NCI-H1417 treated with DMSO at 0.1 percent for 48 hours (cell line): ENCODE data around the gene PDE6B.
"Not testable (repeated sequence)": the region's sequence is repeated elsewhere in the genome, so short reads cannot be mapped to it uniquely, and the experiment has no call there.

Experiments
- DNase-seq: peaks from one replicate; lab custom pipeline; 2025; lab: John Stamatoyannopoulos, UW

The PDE6B gene

DNA sequence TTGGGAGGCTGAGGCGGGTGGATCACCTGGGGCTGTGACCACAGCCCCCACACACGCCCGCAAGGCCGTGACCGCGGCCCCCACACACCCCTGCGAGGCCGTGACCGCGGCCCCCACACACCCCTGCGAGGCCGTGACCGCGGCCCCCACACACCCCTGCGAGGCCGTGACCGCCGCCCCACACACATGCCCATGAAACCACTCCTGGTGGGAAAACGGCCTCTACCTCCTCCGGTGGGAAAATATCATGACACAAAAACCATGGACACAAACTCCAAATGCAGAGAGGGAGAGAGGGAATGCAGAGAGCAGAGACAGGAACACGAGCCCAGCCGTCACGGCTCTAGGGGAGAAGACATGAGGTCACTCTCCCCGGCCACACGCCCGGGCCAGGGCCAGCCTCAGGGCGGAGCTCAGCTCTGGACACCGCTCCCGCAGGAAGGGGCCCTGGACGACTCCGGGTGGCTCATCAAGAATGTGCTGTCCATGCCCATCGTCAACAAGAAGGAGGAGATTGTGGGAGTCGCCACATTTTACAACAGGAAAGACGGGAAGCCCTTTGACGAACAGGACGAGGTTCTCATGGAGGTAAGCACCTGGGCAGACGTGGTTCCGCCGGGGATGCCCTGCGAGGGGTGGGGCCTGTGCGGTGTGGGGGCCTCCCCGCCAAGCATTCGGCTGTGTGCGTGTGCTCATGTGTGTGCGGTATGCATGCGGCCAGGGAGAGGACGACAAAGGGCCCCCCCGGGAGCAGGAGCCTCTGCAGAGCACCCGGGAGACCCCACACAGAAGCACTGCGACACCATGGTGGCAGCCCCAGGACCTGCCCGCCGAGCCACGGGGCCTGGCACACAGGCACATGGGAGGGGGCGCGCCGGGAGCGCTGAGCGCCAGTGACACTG, 31.3 kb downstream of the PDE6B start:
- no peak for DNase-seq

- no peak for DNase-seq
These were observed 32.0 kb downstream of the PDE6B start for GRCh38 chr4:657338-657833.

DNA sequence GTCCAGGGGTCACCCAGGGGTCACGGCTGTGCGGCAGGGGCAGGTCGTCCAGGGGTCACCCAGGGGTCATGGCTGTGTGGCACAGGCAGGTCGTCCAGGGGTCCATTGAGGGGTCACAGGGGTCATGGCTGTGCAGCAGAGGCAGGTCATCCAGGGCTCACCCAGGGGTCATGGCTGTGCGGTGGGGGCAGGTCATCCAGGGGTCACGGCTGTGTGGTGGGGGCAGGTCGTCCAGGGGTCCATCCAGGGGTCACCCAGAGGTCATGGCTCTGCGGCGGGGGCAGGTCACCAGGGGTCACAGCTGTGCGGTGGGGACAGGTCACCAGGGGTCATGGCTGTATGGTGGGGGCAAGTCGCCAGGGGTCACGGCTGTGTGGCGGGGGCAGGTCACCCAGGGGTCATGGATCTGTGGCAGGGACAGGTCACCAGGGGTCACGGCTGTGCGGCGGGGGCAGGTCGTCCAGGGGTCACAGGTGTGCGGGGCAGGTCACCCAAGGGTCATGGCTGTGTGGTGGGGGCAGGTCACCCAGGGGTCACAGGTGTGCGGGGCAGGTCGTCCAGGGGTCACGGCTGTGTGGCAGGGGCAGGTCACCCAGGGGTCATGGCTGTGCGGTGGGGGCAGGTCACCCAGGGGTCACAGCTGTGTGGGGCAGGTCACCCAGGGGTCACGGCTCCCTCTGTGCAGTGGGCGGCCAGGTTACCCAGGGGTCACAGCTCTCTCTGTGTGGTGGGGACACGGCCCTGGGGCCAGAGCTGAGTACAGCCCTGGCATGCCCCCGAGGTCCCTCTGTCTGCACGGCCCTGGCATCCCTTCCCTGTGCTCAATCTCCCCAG, 32.7 kb downstream of the PDE6B start:
- no peak for DNase-seq

GRCh38 chr4:658681-659667, 33.6 kb downstream of the PDE6B start:
- no peak for DNase-seq

- DNase-seq = no peak
These were observed 34.5 kb downstream of the PDE6B start for GRCh38 chr4:659851-660250.

DNA sequence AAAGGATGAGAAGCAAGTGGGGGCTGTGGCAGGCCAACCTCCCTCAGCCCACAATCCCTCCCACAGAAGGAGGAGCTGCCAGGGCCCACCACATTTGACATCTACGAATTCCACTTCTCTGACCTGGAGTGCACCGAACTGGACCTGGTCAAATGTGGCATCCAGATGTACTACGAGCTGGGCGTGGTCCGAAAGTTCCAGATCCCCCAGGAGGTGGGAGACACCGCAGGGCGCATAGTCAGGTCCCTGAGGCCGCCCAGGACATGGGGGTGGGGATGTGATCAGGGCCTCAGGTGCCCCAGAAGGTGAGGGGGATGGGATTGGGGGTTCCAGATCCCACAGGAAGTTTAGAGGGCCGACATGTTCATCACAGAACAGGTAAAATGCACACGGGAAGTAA, 35.0 kb downstream of the PDE6B start:
- no peak for DNase-seq

- DNase-seq = no peak
These were observed 35.9 kb downstream of the PDE6B start for GRCh38 chr4:661231-661630.

DNA sequence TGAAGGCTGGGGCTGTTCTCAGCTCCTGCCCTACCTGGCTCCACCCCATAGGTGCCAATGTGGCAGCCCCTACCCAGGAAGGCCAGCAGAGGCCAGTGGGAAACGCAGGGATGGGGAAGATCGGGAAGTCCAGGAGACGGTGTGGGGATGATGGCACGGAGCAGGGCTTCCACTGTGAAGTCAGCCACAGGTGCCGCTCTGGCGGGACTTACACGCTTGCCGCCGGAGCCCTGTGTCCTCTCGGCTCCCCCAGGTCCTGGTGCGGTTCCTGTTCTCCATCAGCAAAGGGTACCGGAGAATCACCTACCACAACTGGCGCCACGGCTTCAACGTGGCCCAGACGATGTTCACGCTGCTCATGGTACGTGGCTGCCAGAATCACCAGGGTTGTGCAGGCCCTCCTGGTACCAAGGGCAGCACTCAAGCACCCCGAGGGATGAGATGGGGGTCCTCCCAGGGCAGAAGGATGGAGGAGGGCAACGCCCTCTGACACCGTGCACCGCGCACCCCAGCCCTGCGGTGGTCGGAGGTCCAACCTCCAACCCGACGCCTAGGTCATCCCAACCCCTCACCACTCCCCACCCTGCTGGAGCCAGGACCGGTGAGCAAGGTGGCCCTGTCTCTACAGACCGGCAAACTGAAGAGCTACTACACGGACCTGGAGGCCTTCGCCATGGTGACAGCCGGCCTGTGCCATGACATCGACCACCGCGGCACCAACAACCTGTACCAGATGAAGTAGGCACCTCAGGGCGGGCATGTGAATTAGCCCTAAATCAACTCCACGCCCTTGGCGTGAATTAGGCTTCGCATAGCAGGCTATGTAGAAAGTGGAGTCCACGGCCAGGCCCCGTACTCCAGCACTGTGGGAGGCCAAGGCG, 36.7 kb downstream of the PDE6B start:
- no peak for DNase-seq

DNA sequence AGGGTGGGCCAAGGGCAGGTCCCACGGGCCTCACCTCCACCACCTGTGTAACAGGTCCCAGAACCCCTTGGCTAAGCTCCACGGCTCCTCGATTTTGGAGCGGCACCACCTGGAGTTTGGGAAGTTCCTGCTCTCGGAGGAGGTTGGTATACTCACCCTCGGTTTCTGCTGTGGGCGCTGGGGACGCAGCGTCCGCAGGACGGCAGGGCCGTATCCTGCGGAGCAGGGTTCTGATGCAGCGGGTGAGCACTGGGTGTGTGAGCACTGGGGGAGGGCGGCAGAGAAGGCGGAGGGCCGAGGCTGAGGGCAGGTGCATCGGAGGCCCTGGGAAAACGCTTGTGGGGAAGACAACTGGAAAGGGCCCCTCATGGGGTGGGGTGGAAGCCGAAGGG, 37.7 kb downstream of the PDE6B start:
- no peak for DNase-seq

DNA sequence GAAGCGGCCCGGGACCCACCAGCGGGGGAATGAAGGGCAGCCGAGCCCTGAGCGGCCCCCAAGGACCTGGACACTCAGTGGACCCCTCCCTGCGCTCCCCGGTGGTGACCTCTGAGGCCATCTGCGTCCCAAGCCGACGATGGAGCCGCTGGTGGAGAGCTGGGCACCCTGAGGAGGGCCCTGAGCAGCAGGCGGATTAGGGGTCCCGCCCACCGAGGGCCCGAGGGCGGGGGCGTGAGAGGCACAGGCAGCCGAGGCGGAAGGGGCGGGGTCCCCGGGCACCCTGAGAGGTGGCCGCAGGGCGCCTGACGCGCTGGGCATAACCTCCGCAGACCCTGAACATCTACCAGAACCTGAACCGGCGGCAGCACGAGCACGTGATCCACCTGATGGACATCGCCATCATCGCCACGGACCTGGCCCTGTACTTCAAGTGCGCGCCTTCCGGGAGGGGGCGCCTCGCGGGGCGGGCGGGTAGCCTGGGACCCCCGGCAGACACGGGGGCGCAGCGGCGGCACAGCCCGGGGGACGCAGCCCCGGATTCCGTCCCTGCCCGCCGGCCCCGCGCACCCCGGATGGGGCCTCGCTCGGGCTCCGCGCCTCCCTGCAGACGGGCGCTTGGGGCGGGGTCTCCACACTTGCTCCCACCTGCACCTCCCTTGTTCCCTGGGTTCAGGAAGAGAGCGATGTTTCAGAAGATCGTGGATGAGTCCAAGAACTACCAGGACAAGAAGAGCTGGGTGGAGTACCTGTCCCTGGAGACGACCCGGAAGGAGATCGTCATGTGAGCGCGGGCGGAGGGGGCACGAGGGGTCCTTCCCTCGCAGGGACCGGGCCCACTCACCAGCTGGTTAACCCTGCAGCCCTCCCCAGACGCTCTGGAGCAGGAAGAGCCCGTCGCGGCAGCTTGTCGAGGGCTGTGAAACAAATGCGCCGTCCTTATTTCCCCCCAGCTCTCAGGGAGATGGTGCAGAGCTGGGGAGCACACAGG, 38.4 kb downstream of the PDE6B start:
- DNase-seq = no peak

DNA sequence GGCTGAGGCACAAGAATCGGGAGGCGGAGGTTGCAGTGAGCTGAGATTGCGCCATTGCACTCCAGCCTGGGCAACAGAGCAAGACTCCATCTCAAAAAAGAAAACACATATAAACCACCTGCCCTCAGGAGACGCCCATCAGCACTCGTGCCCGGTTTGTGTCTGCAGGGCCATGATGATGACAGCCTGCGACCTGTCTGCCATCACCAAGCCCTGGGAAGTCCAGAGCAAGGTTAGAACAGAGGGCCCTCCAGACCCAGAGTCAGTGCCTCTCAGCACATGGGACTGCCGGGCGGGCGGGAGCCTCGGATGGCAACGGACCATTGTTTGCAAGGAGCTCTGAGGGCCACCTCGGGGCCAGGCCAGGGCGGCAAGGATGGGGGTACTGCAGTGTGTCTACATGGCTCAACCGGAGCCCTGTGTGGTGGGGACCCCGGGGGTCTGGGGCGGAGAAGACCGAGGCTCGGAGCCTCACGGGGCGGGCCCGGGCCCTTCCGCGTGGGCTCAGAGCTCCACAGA, 39.4 kb downstream of the PDE6B start:
- DNase-seq = no peak

GRCh38 chr4:665381-665750, 40.0 kb downstream of the PDE6B start:
- no peak for DNase-seq

GRCh38 chr4:665751-666435, 40.5 kb downstream of the PDE6B start:
- DNase-seq = no peak

GRCh38 chr4:666436-666810, 41.0 kb downstream of the PDE6B start:
- no peak for DNase-seq

DNA sequence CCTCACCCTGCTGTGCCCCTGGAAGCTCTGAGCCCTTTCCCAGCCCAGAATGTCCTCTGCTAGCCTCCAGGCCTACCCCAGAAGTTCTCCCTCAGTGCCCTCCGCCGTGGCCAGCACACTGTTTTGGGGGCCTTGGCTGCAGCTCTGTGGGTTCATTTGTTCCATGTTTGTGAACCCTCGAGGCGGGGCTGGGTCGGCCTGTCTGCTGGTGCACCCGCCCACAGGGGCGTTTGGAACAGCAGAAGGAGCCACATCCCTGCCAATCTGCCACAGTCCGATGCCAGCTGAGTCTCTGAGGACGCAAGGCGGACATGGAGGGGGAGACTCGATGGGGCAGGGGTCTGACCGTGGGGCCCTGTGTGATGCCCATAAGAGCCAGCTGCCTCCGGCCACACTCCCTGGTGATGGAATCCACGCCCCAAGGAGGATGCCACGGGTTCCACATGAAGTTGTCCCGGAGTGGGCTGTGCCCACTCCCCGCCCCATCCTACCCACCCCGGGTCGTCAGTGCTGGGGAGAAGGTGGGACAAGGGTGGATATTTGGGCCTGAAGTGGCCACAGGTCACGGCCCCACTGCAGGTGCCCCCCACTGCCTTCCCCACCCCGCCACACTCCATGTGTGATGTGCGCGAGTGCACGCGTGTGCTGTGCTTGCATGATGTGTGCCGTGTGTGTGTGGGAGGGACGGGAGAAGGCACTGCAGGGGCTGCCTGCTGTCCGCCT, 41.6 kb downstream of the PDE6B start:
- no peak for DNase-seq

GRCh38 chr4:667545-667925, 42.2 kb downstream of the PDE6B start:
- DNase-seq = no peak

DNA sequence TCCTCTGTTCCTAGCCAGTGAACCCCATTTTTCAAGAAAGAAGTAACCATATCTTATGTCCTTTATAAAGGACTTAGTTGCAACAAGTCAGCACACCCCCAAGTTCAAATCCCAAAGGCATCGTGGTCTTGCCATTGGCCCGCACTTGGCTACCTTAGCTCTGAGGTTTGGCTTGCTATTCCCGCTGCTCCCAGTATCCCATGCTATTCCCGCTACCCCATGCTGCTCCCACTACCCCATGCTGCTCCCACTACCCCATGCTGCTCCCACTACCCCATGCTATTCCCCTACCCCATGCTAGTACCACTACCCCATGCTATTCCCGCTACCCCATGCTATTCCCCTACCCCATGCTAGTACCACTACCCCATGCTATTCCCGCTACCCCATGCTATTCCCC, 42.8 kb downstream of the PDE6B start:
- not testable (repeated sequence) for DNase-seq
